ENCODE results near the gene CYP2W1. TPM values are rescaled to one million over a fixed set of nuclear protein-coding genes. Genes with fewer than 3 reads are reported as not detected.

CYP2W1 gene
- total RNA-seq, 2 experiments from 2014 or later, result not detected

DNA sequence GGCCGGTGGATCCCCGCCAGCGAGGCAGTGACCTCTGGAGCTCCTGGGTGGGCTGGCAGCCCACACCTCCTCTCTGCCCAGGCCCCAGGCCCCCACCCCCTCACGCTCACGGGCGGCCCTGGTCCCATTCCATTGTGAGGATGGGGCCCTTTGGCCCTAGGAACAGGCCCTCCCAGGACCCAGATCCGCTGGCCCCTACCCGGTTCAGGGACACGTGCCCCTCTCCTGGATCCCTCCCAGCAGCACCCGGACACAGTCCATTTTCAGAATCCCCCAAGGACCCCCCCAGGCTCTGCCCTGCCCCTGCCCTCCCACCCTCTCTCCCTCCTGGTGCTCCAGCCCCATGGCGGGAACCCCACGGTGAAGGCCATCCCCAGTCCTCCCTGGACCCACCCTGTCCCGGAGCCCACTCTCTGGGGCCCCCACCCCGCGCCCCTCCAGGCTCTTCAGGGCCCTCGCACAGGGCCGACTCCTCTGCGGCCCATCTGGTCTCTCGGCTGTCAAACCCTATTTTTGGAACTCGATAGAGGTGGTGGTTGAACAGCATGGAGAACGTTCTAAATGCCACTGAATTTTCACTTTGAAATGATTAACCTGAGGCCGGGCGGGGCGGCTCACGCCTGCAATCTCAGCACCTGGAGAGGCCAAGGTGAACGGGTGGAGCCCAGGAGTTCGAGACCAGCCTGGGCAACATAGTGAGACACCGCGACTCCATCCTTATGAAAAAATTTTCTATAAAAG lies 36.6 kb upstream of the CYP2W1 start:
- Mint-ChIP-seq H3K9me3 (peaks cover 7% of the 10 kb centered on the region), H3K4me1 (peaks cover 18% of the 10 kb centered on the region), H3K36me3 (peaks cover 29% of the 10 kb centered on the region), H3K27ac (no peak overlapping the region), H3K27me3 (no peaks in the 10 kb centered on the region), H3K4me3 (no peak overlapping the region)
- DNase-seq, result no peak

DNA sequence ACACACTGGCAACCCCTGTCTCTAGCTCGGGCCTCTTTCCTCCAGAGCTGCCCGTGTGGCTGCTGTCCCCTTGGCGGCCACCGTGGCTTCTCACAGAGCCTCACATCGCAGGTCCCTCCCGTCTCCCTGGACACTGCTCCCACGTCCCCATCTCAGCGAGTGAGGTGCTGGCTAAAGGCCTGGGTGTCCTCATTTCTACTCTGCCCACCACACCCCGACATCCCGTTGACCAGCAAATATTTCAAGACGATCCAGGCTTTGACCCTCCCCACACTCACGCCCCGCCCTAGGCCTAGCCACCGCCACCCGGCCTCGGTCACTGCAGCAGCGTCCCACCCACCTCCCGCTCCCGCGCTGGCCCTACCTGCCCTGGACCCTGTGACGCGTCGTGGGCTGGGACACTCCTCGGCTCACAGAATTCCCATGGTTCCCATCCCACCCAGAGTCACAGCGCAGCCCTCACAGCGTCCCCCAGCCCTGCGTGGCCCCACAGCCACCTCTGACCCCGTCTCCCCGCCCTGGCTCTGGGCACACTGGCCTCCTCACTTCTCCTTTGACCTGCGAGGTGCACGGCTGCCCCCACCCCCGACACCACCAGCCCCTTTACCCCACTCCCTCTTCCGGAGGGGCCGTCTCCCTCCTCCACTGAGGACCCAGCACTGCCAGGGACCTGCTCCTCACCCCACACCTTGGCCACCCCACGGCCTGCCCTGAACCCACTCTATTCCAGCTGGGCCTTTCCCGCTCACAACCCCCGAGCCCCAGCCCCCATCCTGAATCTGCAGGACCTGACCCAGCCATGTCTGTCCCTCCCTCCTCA lies 35.4 kb upstream of the CYP2W1 start:
- Mint-ChIP-seq H3K27me3 (no peaks in the 10 kb centered on the region), H3K27ac (no peak overlapping the region), H3K4me3 (no peak overlapping the region), H3K36me3 (peaks cover 23% of the 10 kb centered on the region), H3K4me1 (peaks cover 14% of the 10 kb centered on the region), H3K9me3 (no peaks in the 10 kb centered on the region)
- no peak for DNase-seq

DNA sequence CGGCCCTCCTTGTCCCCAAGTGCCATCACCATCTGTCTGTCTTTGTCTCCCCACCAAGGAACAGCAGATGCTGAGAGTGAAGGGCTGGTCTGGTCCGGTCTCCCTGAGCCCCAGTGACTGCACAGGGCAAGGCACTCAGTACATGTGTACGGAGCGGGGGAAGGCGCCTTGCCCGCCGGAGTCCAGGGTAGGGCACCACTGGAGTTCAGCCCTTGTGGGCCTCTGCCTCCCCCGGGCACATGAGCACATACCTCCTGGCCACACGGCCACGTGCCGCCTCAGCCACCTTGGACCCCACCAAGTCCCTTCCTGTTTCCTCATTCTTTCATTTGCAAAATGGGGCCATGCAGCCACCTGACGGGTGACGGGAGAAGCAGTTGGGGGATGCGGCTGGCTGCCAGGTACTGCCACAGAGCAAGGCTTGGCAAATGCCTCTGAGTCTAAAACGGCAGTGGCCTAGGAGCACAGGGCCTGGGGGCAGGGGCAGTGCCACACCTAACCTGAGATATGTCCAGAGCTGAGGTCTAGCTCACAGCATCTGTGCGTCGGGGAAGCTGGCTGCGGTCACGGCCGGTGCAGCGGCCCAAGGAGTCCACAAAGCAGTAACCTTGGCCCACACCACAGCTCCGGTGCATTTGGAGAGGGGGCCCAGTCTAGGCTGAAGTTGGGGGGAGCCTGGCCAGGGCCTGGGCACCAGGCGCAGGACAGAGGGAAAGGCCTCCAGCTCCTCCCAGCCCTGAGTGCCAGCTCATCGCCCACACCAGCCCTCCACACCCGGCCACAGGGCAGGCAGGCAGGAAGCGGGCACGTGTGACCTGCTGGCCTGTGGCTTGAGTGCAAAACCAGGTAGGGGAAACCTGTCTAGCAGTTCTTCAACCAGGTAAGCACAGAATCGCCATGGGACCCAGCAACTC lies 33.7 kb upstream of the CYP2W1 start:
- peak overlapping the region; percentile 38 for H3K27ac Mint-ChIP-seq
- H3K27me3 Mint-ChIP-seq, result no peaks in the 10 kb centered on the region
- H3K4me1 Mint-ChIP-seq, result peaks cover 15% of the 10 kb centered on the region
- DNase-seq, result no peak
- peaks cover 23% of the 10 kb centered on the region for H3K36me3 Mint-ChIP-seq
- H3K9me3 Mint-ChIP-seq, result no peaks in the 10 kb centered on the region
- no peak overlapping the region for H3K4me3 Mint-ChIP-seq

DNA sequence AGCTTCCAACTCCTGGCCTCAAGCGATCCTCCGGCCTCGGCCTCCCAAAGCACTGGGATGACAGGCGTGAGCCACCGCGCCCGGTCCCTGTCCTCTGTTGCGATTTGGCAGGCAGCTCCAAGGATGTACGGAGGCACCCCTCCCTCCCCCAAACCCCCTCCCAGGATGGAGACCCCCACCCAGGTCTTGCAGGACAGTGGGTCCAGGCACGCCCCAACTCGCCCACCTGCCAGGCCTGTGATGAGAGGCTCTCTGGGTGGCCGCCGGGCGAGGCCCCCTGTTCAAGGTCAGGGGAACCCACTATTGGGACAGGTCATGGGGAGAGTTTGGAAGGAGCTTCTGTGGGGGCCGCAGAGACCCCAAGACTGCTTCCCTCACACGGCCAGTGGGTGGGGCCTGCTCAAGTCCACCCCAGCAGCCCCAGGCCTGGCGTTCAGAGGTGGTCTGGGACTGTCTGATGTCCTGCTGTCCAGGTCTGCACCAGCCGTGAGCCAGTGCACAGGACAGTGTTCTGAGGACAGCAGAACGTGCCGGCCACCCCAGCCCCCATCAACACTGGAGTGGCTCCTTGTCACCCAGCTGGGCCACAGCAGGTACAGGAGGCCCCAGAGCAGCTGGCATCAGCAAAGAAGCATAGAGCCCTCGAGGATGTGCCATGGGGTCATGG lies 31.0 kb upstream of the CYP2W1 start:
- Mint-ChIP-seq H3K4me3 (peak overlapping the region; percentile 60), H3K27ac (no peak overlapping the region), H3K36me3 (peaks cover 23% of the 10 kb centered on the region), H3K27me3 (peaks cover 4% of the 10 kb centered on the region), H3K9me3 (no peaks in the 10 kb centered on the region), H3K4me1 (peaks cover 21% of the 10 kb centered on the region)
- no peak for DNase-seq

- Mint-ChIP-seq H3K4me1 (peaks cover 21% of the 10 kb centered on the region), H3K27me3 (peaks cover 4% of the 10 kb centered on the region), H3K27ac (no peak overlapping the region), H3K36me3 (peaks cover 23% of the 10 kb centered on the region), H3K4me3 (peak overlapping the region; percentile 64), H3K9me3 (no peaks in the 10 kb centered on the region)
- no peak for DNase-seq
These were observed 30.2 kb upstream of the CYP2W1 start for GRCh38 chr7:952548-953441.

DNA sequence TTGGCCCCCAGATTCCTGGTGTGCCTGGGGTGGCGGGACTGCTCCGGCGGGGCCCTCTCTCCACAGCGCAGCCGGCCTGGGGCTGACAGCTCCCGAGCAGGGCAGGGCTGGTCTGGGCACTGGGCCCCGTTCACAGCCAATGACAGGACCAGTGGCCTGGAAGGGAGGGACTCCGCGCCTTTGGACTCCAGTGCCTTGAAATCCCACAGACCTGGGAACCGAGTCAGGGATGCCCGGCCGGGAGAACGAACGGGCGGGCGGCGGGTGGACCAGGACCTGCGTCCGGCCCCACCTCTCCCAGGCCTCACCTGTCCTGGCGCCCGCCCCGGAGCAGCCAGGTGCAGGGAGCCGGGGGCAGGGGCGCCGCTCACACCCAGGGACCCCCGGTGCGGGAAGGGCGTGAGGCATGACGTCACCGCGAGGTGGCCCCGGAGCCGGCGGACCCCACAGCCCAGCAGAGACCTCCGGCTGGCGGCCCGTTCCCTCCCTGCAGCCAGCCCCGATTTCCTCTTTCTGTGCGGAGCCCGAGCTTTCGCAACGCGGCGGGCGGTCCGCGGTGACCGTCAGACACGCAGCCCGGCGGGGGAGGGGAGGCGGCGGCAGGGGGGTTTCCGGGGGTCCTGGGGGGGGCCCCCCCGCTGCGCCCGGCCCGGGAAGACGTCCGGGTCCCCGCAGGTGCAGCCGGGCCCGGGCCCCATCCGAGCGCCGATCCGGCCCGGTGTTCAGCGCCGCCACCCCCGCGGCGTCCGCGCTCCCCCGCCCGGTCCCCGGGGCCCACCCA lies 29.2 kb upstream of the CYP2W1 start:
- Mint-ChIP-seq H3K9me3 (no peaks in the 10 kb centered on the region), H3K4me1 (peaks cover 17% of the 10 kb centered on the region), H3K36me3 (peaks cover 18% of the 10 kb centered on the region), H3K27ac (peak overlapping the region; percentile 60), H3K27me3 (peaks cover 4% of the 10 kb centered on the region), H3K4me3 (peak overlapping the region; percentile 64)
- peak; percentile 41 for DNase-seq

GRCh38 chr7:954330-955238 lies 28.4 kb upstream of the CYP2W1 start, which contains the start of gene ADAP1:
ADAP1 (minus strand) TSS chr7:954680; CDS start chr7:954477, 203 bp downstream.
- Mint-ChIP-seq H3K36me3 (peaks cover 11% of the 10 kb centered on the region), H3K9me3 (no peaks in the 10 kb centered on the region), H3K27ac (peak within 1 kb of the TSS; percentile 60), H3K4me3 (peak within 1 kb of the TSS; percentile 67), H3K4me1 (peaks cover 17% of the 10 kb centered on the region), H3K27me3 (peaks cover 4% of the 10 kb centered on the region)
- DNase-seq, result peak; percentile 80

DNA sequence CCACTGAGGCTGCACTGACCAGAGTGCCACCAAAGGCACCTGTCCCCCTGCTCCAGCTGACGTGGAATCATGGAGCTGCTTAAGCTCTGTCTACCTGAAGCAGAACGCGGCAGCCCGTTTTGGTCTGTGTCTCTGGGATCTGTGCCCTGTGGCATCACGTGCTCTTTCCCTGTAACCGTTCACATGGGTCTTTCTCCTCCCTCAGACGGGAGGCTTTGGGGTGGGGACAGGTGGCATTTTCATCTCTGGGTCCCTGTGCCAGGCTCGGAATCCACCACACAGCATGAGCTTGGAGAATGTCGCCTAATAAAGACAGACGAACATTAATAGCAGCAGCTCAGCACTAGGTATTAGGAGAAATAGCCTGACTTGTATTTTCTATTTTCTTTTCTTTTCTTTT lies 26.9 kb upstream of the CYP2W1 start:
- Mint-ChIP-seq H3K27ac (no peak overlapping the region), H3K36me3 (peaks cover 3% of the 10 kb centered on the region), H3K27me3 (peaks cover 4% of the 10 kb centered on the region), H3K4me3 (no peak overlapping the region), H3K4me1 (peaks cover 9% of the 10 kb centered on the region), H3K9me3 (no peaks in the 10 kb centered on the region)
- no peak for DNase-seq

- no peak overlapping the region for H3K4me3 Mint-ChIP-seq
- peaks cover 6% of the 10 kb centered on the region for H3K4me1 Mint-ChIP-seq
- H3K36me3 Mint-ChIP-seq, result peaks cover 1% of the 10 kb centered on the region
- peaks cover 9% of the 10 kb centered on the region for H3K27me3 Mint-ChIP-seq
- no peak overlapping the region for H3K27ac Mint-ChIP-seq
- DNase-seq, result no peak
- H3K9me3 Mint-ChIP-seq, result no peaks in the 10 kb centered on the region
These were observed 25.4 kb upstream of the CYP2W1 start for GRCh38 chr7:957418-958220.

DNA sequence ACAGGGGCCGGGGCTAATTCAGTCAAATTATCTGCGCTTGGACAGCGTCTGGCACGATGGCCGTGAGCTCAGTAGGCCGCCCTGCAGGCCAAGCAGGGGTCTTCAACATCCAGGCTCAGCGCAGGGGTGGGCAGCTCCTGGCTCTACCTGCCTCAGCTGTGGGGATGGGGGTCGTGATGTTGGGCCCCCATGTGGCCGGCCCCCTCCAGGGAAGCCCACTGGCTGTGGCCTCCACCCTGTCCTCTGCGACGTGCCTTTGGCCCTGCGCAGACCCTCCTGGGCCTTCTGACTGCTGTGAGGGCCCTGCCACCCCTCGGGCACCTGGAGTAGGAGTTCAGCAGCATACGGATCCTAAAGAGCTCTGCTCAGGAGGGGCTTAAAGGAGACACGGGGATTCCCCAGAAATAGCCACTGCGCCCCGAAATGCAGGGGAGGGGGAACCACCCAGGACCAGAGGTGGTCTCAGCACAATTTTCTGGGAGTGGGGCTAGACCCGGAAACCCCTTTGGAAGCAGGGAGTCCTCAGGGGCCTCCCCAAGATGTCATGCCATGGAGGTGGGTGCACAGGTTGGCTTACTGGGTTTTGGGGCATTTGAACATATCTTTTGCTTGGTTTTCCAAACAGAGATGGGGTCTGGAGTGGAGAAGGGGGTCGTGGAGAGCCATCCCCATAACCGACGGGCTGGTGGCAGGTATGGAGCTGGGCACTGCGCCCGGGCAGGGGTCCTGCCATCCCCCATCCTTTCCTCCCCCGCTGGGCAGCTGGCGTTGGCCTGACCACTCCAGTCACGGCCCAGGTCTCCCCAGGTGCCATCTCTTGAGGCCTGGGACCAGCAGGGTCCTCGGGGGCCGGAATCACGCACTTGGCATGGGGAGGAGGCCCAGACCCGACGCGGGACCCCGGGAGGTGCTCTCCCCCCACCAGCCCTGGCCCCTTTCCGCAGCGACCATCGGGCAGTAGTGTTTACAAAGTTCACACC lies 24.5 kb upstream of the CYP2W1 start:
- no peak overlapping the region for H3K27ac Mint-ChIP-seq
- H3K36me3 Mint-ChIP-seq, result peaks cover 1% of the 10 kb centered on the region
- no peaks in the 10 kb centered on the region for H3K9me3 Mint-ChIP-seq
- peaks cover 9% of the 10 kb centered on the region for H3K27me3 Mint-ChIP-seq
- H3K4me3 Mint-ChIP-seq, result no peak overlapping the region
- no peak for DNase-seq
- peaks cover 7% of the 10 kb centered on the region for H3K4me1 Mint-ChIP-seq

GRCh38 chr7:959271-959670 lies 23.7 kb upstream of the CYP2W1 start:
- Mint-ChIP-seq H3K4me1 (peaks cover 9% of the 10 kb centered on the region), H3K27ac (no peak overlapping the region), H3K4me3 (no peak overlapping the region), H3K36me3 (peaks cover 1% of the 10 kb centered on the region), H3K27me3 (peaks cover 9% of the 10 kb centered on the region), H3K9me3 (no peaks in the 10 kb centered on the region)
- no peak for DNase-seq
